Caco-2 (cell line): ENCODE results near the gene AGK. TPM values are rescaled to one million over a fixed set of nuclear protein-coding genes. Genes with fewer than 3 reads are reported as not detected.

ENCODE experiments used
- BruUV-seq: library from RNA; stranded (reverse); fragments of 400-500 nt; replicated peaks from 2 replicates; lab custom pipeline; 2021; lab: Mats Ljungman, UMichigan
- CTCF ChIA-PET: fragments of 300-600 bp; sonication (Branson Sonifier 250); formaldehyde crosslinking; loops from one replicate; lab custom pipeline; 2022; ENCODE audit warnings: antibody characterized with exemption; lab: Charles Lee
- POLR2A ChIA-PET: fragments of 300-600 bp; sonication (Branson Sonifier 250); formaldehyde crosslinking; loops from one replicate; lab custom pipeline; 2022; ENCODE audit warnings: antibody characterized with exemption; lab: Charles Lee
- DNase-seq, 2 experiments: peaks; one replicate each; pipeline versions ENCODE4 v3.0.0 to v3.0.0-alpha.2; 2020 to 2022
- H3K27me3 ChIP-seq: replicated peaks from 2 replicates; pipeline ENCODE4 v1.6.0; 2011; ENCODE audit warnings: low read length; ENCODE audit not compliant: control insufficient read depth, insufficient read depth
- H3K36me3 ChIP-seq: 2 replicates; pipeline ENCODE4 v1.5.1; 2011; ENCODE audit warnings: low read length; ENCODE audit not compliant: control insufficient read depth, insufficient read depth
- H3K4me1 ChIP-seq: fragments of 250-450 bp; sonication (Bioruptor Pico); 2 replicates; pipeline ENCODE4 v1.5.1; 2020; ENCODE audit warnings: mild to moderate bottlenecking
- H3K4me3 ChIP-seq: 2 replicates; pipeline ENCODE4 v1.5.1; 2011; ENCODE audit warnings: low read depth, mild to moderate bottlenecking, control low read depth, low read length
- H3K9me3 ChIP-seq: fragments of 250-450 bp; sonication (Bioruptor Pico); 2 replicates; pipeline ENCODE4 v1.5.1; 2020; ENCODE audit warnings: mild to moderate bottlenecking, moderate library complexity
- H3K27ac Mint-ChIP-seq: one replicate; pipeline ENCODE4 v1.8.0; 2022; ENCODE audit warnings: mixed read lengths; ENCODE audit not compliant: unreplicated experiment
- H3K27me3 Mint-ChIP-seq: one replicate; pipeline ENCODE4 v1.8.0; 2022; ENCODE audit warnings: mixed read lengths; ENCODE audit not compliant: insufficient read depth, unreplicated experiment
- H3K36me3 Mint-ChIP-seq: one replicate; pipeline ENCODE4 v1.8.0; 2022; ENCODE audit warnings: mild to moderate bottlenecking, mixed read lengths; ENCODE audit not compliant: insufficient read depth, unreplicated experiment
- H3K4me1 Mint-ChIP-seq: one replicate; pipeline ENCODE4 v1.8.0; 2022; ENCODE audit warnings: low read depth, mixed read lengths; ENCODE audit not compliant: unreplicated experiment
- H3K4me3 Mint-ChIP-seq: one replicate; pipeline ENCODE4 v1.8.0; 2022; ENCODE audit warnings: mild to moderate bottlenecking, moderate library complexity, mixed read lengths; ENCODE audit not compliant: unreplicated experiment
- H3K9me3 Mint-ChIP-seq: one replicate; pipeline ENCODE4 v1.8.0; 2022; ENCODE audit warnings: mixed read lengths; ENCODE audit not compliant: unreplicated experiment
- intact Hi-C: fragments of 100-400 bp; cut with micrococcal nuclease; formaldehyde crosslinking; loops from one replicate; pipeline ENCODE4 v1.10.0; 2022; ENCODE audit not compliant: unreplicated experiment
- total RNA-seq: library from RNA; stranded (reverse); gene quantifications from 2 replicates; pipeline ENCODE4 v1.2.3, GENCODE V29; 2022
- TF ChIP-seq, protein P1 (sequence below), 2 experiments: fragments of 200-600 bp in 1 of 2; IDR thresholded peaks; 1 replicate in 1 of 2; 2 replicates in 1 of 2; pipeline versions ENCODE4 v1.5.1 to v1.8.0; 2011 to 2022; ENCODE audit warnings: antibody characterized with exemption in 1 of 2, control low read depth in 1 of 2, inconsistent platforms in 1 of 2, low read depth in 1 of 2, low read length in 1 of 2, mild to moderate bottlenecking in 1 of 2, moderate library complexity in 1 of 2; ENCODE audit not compliant: insufficient read depth in 1 of 2, severe bottlenecking in 1 of 2, unreplicated experiment in 1 of 2

Gene AGK
- total RNA-seq, 1 experiment from 2014 or later, result 32.3 TPM

DNA sequence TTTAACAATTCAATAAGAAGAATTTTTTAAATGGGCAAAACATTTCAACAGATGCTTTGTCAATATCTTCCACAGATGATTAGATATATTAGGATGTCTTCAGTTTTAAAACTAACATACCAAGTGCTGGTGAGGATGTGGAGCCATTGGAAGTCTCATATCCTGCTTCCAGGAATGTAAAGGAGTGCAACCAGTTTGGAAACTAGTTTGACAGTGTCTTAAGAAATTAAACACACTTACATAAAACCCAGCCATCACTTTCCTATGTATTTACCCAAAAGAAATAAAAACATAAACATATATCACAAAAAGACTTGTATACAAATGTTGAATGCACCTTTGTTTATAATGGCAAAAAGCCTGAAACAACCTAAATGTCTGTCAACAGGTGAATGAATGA lies 13.3 kb upstream of the AGK start:
- Mint-ChIP-seq H3K27me3 (peaks cover 17% of the 10 kb centered on the region), H3K4me1 (no peaks in the 10 kb centered on the region), H3K27ac (no peak overlapping the region), H3K4me3 (no peak overlapping the region), H3K9me3 (no peaks in the 10 kb centered on the region), H3K36me3 (no peaks in the 10 kb centered on the region)
- Histone ChIP-seq H3K4me3 (no peak overlapping the region), H3K36me3 (no peaks in the 10 kb centered on the region), H3K9me3 (no peaks in the 10 kb centered on the region), H3K27me3 (no peaks in the 10 kb centered on the region), H3K4me1 (no peaks in the 10 kb centered on the region)
- intact Hi-C loops, result loop anchor here (10.0 kb wide), 1 partner anchor 723 kb away; no protein-coding TSS in a partner anchor
- TF ChIP-seq, protein P1, sequence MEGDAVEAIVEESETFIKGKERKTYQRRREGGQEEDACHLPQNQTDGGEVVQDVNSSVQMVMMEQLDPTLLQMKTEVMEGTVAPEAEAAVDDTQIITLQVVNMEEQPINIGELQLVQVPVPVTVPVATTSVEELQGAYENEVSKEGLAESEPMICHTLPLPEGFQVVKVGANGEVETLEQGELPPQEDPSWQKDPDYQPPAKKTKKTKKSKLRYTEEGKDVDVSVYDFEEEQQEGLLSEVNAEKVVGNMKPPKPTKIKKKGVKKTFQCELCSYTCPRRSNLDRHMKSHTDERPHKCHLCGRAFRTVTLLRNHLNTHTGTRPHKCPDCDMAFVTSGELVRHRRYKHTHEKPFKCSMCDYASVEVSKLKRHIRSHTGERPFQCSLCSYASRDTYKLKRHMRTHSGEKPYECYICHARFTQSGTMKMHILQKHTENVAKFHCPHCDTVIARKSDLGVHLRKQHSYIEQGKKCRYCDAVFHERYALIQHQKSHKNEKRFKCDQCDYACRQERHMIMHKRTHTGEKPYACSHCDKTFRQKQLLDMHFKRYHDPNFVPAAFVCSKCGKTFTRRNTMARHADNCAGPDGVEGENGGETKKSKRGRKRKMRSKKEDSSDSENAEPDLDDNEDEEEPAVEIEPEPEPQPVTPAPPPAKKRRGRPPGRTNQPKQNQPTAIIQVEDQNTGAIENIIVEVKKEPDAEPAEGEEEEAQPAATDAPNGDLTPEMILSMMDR (IDR thresholded peaks at IDR 0.05; ENCODE audit: insufficient read depth in 1 of 2, low read depth in 1 of 2, low read length in 1 of 2, severe bottlenecking in 1 of 2, unreplicated experiment in 1 of 2), result no peak
- DNase-seq, result no peak
- ChIA-PET POLR2A (no interaction called here), CTCF (no interaction called here)
- no TSS peak for BruUV-seq

- TF ChIP-seq, protein P1 (IDR thresholded peaks at IDR 0.05; ENCODE audit: insufficient read depth in 1 of 2, low read depth in 1 of 2, low read length in 1 of 2, severe bottlenecking in 1 of 2, unreplicated experiment in 1 of 2), result no peak
- no peaks in the 10 kb centered on the region for H3K4me1 Mint-ChIP-seq
- H3K9me3 ChIP-seq, result no peaks in the 10 kb centered on the region
- no peak for DNase-seq
- no peaks in the 10 kb centered on the region for H3K9me3 Mint-ChIP-seq
- no peaks in the 10 kb centered on the region for H3K36me3 Mint-ChIP-seq
- H3K36me3 ChIP-seq, result no peaks in the 10 kb centered on the region
- peaks cover 23% of the 10 kb centered on the region for H3K27me3 Mint-ChIP-seq
- ChIA-PET CTCF (interaction anchor here (0.6 kb wide), 1 partner anchor 28 kb away, joined by 3 read pairs; no protein-coding TSS in a partner anchor), POLR2A (no interaction called here)
- intact Hi-C loops, result no loop called here
- no peak overlapping the region for H3K4me3 Mint-ChIP-seq
- H3K4me3 ChIP-seq, result no peak overlapping the region
- H3K4me1 ChIP-seq, result no peaks in the 10 kb centered on the region
- no TSS peak for BruUV-seq
- no peak overlapping the region for H3K27ac Mint-ChIP-seq
- no peaks in the 10 kb centered on the region for H3K27me3 ChIP-seq
These were observed 9.8 kb upstream of the AGK start for GRCh38 chr7:141541375-141541774.

DNA sequence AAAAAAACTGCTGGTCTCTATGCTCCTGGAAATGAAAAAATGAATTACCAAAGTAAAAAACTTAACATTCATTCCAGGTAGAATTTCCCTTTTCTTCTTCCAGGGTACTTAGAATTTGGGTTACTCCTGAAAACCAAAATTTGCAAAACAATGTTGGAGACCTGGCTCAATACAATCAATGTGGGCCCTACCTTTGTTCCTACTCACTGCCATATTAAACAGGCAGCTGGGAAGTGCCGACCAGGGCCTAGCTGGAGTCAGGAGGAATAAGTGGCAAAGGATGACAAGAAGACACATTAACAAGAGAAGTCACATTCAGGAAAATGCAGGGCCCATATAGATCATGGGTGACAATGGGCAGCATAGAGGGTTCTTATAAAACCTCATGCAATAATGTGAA lies 6.4 kb upstream of the AGK start:
- no peak overlapping the region for H3K4me3 ChIP-seq
- no peaks in the 10 kb centered on the region for H3K9me3 ChIP-seq
- no peak overlapping the region for H3K27ac Mint-ChIP-seq
- H3K36me3 Mint-ChIP-seq, result no peaks in the 10 kb centered on the region
- no peak overlapping the region for H3K4me3 Mint-ChIP-seq
- no peaks in the 10 kb centered on the region for H3K4me1 ChIP-seq
- H3K9me3 Mint-ChIP-seq, result no peaks in the 10 kb centered on the region
- H3K4me1 Mint-ChIP-seq, result no peaks in the 10 kb centered on the region
- TF ChIP-seq, protein P1 (IDR thresholded peaks at IDR 0.05; ENCODE audit: insufficient read depth in 1 of 2, low read depth in 1 of 2, low read length in 1 of 2, severe bottlenecking in 1 of 2, unreplicated experiment in 1 of 2), result no peak
- no peaks in the 10 kb centered on the region for H3K36me3 ChIP-seq
- no peak for DNase-seq
- peaks cover 15% of the 10 kb centered on the region for H3K27me3 Mint-ChIP-seq
- ChIA-PET POLR2A (no interaction called here), CTCF (no interaction called here)
- no TSS peak for BruUV-seq
- no peaks in the 10 kb centered on the region for H3K27me3 ChIP-seq
- intact Hi-C loops, result loop anchor here (5.0 kb wide), 1 partner anchor 107 kb away; no protein-coding TSS in a partner anchor
